SK-N-SH (cell line): ENCODE results near the gene RUFY3. TPM values are rescaled to one million over a fixed set of nuclear protein-coding genes. Genes with fewer than 3 reads are reported as not detected.
"Not testable (repeated sequence)": the region's sequence is repeated elsewhere in the genome, so short reads cannot be mapped to it uniquely, and the experiment has no call there.

Source experiments
- CTCF ChIA-PET: fragments of 300-600, 350-600 bp; formaldehyde crosslinking; extraction: SDS; loops from one replicate; lab custom pipeline; 2021; lab: Yijun Ruan, JAX
- POLR2A ChIA-PET: fragments of 350-600 bp; sonication (Branson Sonifier 250); formaldehyde crosslinking; extraction: SDS; loops from one replicate; lab custom pipeline; 2020; ENCODE audit warnings: antibody characterized with exemption, inconsistent platforms; lab: Yijun Ruan, JAX
- DNase-seq: peaks from one replicate; pipeline ENCODE4 v3.0.0; 2012
- H2AFZ ChIP-seq: fragments of 200-600 bp; sonication (generic); 2 replicates; pipeline ENCODE4 v1.8.1; 2016; ENCODE audit warnings: antibody characterized with exemption, mild to moderate bottlenecking, low read depth
- H3F3A ChIP-seq: fragments of 200-600 bp; sonication (generic); replicated peaks from 2 replicates; pipeline ENCODE3; 2016; ENCODE audit warnings: antibody characterized with exemption, mild to moderate bottlenecking; ENCODE audit not compliant: insufficient read depth
- H3K27ac ChIP-seq, 2 experiments: fragments of 200-500 bp in 1 of 2; fragments of 200-600 bp in 1 of 2; sonication (Bioruptor generic) in 1 of 2; sonication (generic), shearing (Covaris generic) in 1 of 2; 2 replicates each; pipeline versions ENCODE4 v1.5.1 to v1.6.1; 2014 to 2016; ENCODE audit warnings: low read depth in 2 of 2, inconsistent platforms in 1 of 2, low read length in 1 of 2, mild to moderate bottlenecking in 1 of 2, mixed read lengths in 1 of 2
- H3K27me3 ChIP-seq: fragments of 200-600 bp; sonication (generic), shearing (Covaris generic); 2 replicates; pipeline ENCODE4 v1.6.1; 2016; ENCODE audit warnings: mixed run types; ENCODE audit not compliant: insufficient read depth
- H3K36me3 ChIP-seq, 2 experiments: fragments of 200-500 bp in 1 of 2; fragments of 200-600 bp in 1 of 2; sonication (Bioruptor generic) in 1 of 2; sonication (generic) in 1 of 2; replicated peaks in 1 of 2; 2 replicates each; pipeline versions ENCODE3 to v1.5.1; 2014 to 2016; ENCODE audit warnings: low read length in 1 of 2, mild to moderate bottlenecking in 1 of 2; ENCODE audit not compliant: insufficient read depth in 2 of 2, control insufficient read depth in 1 of 2
- H3K4me1 ChIP-seq, 2 experiments: fragments of 200-500 bp in 1 of 2; fragments of 200-600 bp in 1 of 2; sonication (Bioruptor generic) in 1 of 2; sonication (generic), shearing (Covaris generic) in 1 of 2; 2 replicates each; pipeline versions ENCODE4 v1.5.1 to v1.6.1; 2014 to 2016; ENCODE audit warnings: low read depth in 1 of 2, low read length in 1 of 2, mixed run types in 1 of 2; ENCODE audit not compliant: insufficient read depth in 2 of 2, control insufficient read depth in 1 of 2
- H3K4me2 ChIP-seq: fragments of 200-600 bp; sonication (generic), shearing (Covaris generic); 2 replicates; pipeline ENCODE4 v1.6.1; 2017; ENCODE audit warnings: mixed run types
- H3K4me3 ChIP-seq, 2 experiments: fragments of 200-500 bp in 1 of 2; fragments of 200-600 bp in 1 of 2; sonication (Bioruptor generic) in 1 of 2; sonication (generic), shearing (Covaris generic) in 1 of 2; 2 replicates each; pipeline versions ENCODE4 v1.5.1 to v1.8.1; 2014 to 2016; ENCODE audit warnings: low read depth in 2 of 2, inconsistent platforms in 1 of 2, low read length in 1 of 2, mild to moderate bottlenecking in 1 of 2, mixed read lengths in 1 of 2, moderate library complexity in 1 of 2
- H3K79me2 ChIP-seq: fragments of 200-600 bp; sonication (generic); 2 replicates; pipeline ENCODE4 v1.8.1; 2017; ENCODE audit warnings: mild to moderate bottlenecking; ENCODE audit not compliant: insufficient read depth
- H3K9ac ChIP-seq: fragments of 200-600 bp; sonication (generic); 2 replicates; pipeline ENCODE4 v1.6.1; 2017; ENCODE audit warnings: mixed run types
- H3K9me2 ChIP-seq: fragments of 200-600 bp; sonication (generic); 2 replicates; pipeline ENCODE4 v1.6.1; 2017; ENCODE audit warnings: mixed run types
- H3K9me3 ChIP-seq: fragments of 200-600 bp; sonication (generic); 2 replicates; pipeline ENCODE4 v1.6.1; 2017; ENCODE audit warnings: mixed run types, mild to moderate bottlenecking, moderate library complexity
- H4K20me1 ChIP-seq: fragments of 200-600 bp; sonication (generic); 2 replicates; pipeline ENCODE4 v1.6.1; 2017; ENCODE audit warnings: mild to moderate bottlenecking, mixed run types; ENCODE audit not compliant: insufficient read depth
- EP300 ChIP-seq, 2 experiments: IDR thresholded peaks; 2 replicates each; pipeline versions ENCODE4 v1.4.0 to v1.6.1; 2012; ENCODE audit warnings: borderline replicate concordance in 1 of 2, low read depth in 1 of 2, low read length in 1 of 2
- FOSL2 ChIP-seq: IDR thresholded peaks from 2 replicates; pipeline ENCODE4 v1.4.0; 2012; ENCODE audit warnings: low read depth, mild to moderate bottlenecking, moderate library complexity, borderline replicate concordance
- NFIC ChIP-seq: IDR thresholded peaks from 2 replicates; pipeline ENCODE4 v1.4.0; 2012; ENCODE audit warnings: borderline replicate concordance
- PBX3 ChIP-seq: IDR thresholded peaks from 2 replicates; pipeline ENCODE4; 2012
- POLR2AphosphoS5 ChIP-seq: IDR thresholded peaks from 2 replicates; pipeline ENCODE4 v1.6.1; 2012; ENCODE audit warnings: low read depth, low read length
- RXRA ChIP-seq: IDR thresholded peaks from 2 replicates; pipeline ENCODE4 v1.4.0; 2012; ENCODE audit warnings: low read depth, mild to moderate bottlenecking, borderline replicate concordance
- SMC3 ChIP-seq: IDR thresholded peaks from 2 replicates; pipeline ENCODE4 v1.6.1; 2012; ENCODE audit warnings: low read depth, low read length, improper control_type of control experiment
- TCF12 ChIP-seq: IDR thresholded peaks from 2 replicates; pipeline ENCODE4 v1.4.0; 2012
- TEAD4 ChIP-seq: IDR thresholded peaks from 2 replicates; pipeline ENCODE4 v1.4.0; 2012; ENCODE audit warnings: mild to moderate bottlenecking, borderline replicate concordance; ENCODE audit not compliant: insufficient read depth
- YY1 ChIP-seq: IDR thresholded peaks from 2 replicates; pipeline ENCODE4 v1.4.0; 2012; ENCODE audit warnings: low read depth, mild to moderate bottlenecking
- WGBS: methylation state at CpG from one replicate; pipeline ENCODE4 v1.1.6; 2017; ENCODE audit warnings: low lambda C conversion rate; 5-methylcytosine and 5-hydroxymethylcytosine counted together
- polyA plus RNA-seq, 3 experiments: library from polyadenylated mRNA; depleted of rRNA; stranded (reverse); fragments of >200 nt; gene quantifications; 2 replicates each; pipeline ENCODE4 v1.2.3, GENCODE V29; 2012

Gene RUFY3
- polyA plus RNA-seq, 1 of the 3 experiments (the other 2 are of a cell fraction) = 22.8 TPM

GRCh38 chr4:70691661-70692060, 30.1 kb upstream of the RUFY3 start:
- Histone ChIP-seq H3K4me3 (no peak overlapping the region), H3K4me1 (peaks cover 6 to 13% of the 10 kb centered on the region in 2 experiments; a peak in 3 of 4 replicates), H2AFZ (no peak overlapping the region), H4K20me1 (peaks cover 19% of the 10 kb centered on the region), H3F3A (peaks cover 13% of the 10 kb centered on the region), H3K36me3 (peaks cover 24 to 35% of the 10 kb centered on the region in 2 experiments), H3K9ac (no peak overlapping the region), H3K9me2 (no peaks in the 10 kb centered on the region), H3K27ac (no peak overlapping the region), H3K4me2 (no peak overlapping the region), H3K79me2 (peaks cover 50% of the 10 kb centered on the region), H3K9me3 (no peaks in the 10 kb centered on the region), H3K27me3 (no peaks in the 10 kb centered on the region)
- 92% methylated on average over 1 of the region's 1 CpG for WGBS
- ChIA-PET CTCF (interaction anchor here (0.7 to 6.5 kb wide), 2 partner anchors 13 to 40 kb away, joined by 3 to 48 read pairs; no protein-coding TSS in a partner anchor), POLR2A (no interaction called here)
- no peak for DNase-seq
- TF ChIP-seq NFIC (no peak), SMC3 (no peak), YY1 (no peak)

GRCh38 chr4:70694633-70695032, 27.1 kb upstream of the RUFY3 start:
- H3K9me3 ChIP-seq, H3K9me2 ChIP-seq, POLR2A ChIA-PET, H3K4me2 ChIP-seq, H3K27ac ChIP-seq, H3K4me1 ChIP-seq, H3F3A ChIP-seq, H3K27me3 ChIP-seq, H2AFZ ChIP-seq, DNase-seq, H3K9ac ChIP-seq, H3K4me3 ChIP-seq: not testable (repeated sequence)
- Histone ChIP-seq H4K20me1 (peaks cover 16% of the 10 kb centered on the region), H3K79me2 (peaks cover 38% of the 10 kb centered on the region), H3K36me3 (peaks cover 21 to 33% of the 10 kb centered on the region in 2 experiments)
- over 99% methylated on average over 7 of the region's 7 CpGs for WGBS
- CTCF ChIA-PET = interaction anchor here (6.5 kb wide), 1 partner anchor 10 kb away, joined by 48 read pairs; no protein-coding TSS in a partner anchor

- H3K9ac ChIP-seq, H3K4me2 ChIP-seq, DNase-seq, H3K79me2 ChIP-seq, H3K27ac ChIP-seq, H3K9me2 ChIP-seq, H4K20me1 ChIP-seq, H3K4me1 ChIP-seq, POLR2A ChIA-PET, H3K27me3 ChIP-seq, H3K36me3 ChIP-seq, H2AFZ ChIP-seq, H3K4me3 ChIP-seq, H3K9me3 ChIP-seq: not testable (repeated sequence)
- 81% methylated on average over 8 of the region's 8 CpGs for WGBS
- CTCF ChIA-PET = interaction anchor here (1.5 kb wide), 1 partner anchor 9 kb away, joined by 3 read pairs; no protein-coding TSS in a partner anchor
- peaks cover 16% of the 10 kb centered on the region for H3F3A ChIP-seq
These were observed 23.3 kb upstream of the RUFY3 start for GRCh38 chr4:70698435-70698834.

DNA sequence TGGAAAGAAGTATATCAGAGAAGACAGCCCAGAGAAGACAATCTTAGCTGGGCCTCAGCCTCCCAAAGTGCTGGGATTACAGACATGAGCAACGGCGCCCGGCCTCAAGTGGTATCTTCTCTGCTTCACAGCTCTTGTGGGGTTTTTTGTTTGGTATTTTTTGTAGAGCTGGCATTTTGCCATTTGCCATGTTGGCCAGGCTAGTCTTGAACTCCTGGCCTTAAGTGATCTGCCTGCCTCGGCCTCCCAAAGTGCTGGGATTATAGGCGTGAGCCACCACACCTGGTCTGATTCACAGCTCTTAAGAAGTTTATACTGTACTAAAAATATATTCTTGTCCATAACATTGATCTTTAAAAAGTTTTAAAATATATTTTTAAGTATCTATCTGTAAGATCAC, 21.1 kb upstream of the RUFY3 start:
- no peak for DNase-seq
- Histone ChIP-seq H3K36me3 (no peaks in the 10 kb centered on the region), H3K27ac (no peak overlapping the region), H3K27me3 (no peaks in the 10 kb centered on the region), H3K4me1 (peaks cover 3 to 4% of the 10 kb centered on the region in 2 experiments; a peak in 2 of 4 replicates), H3K9ac (no peak overlapping the region), H4K20me1 (no peaks in the 10 kb centered on the region), H3K9me3 (no peaks in the 10 kb centered on the region)
- ChIA-PET POLR2A (no interaction called here), CTCF (interaction anchor here (0.8 to 1.1 kb wide), 3 partner anchors 11 to 309 kb away, joined by 3 read pairs; no protein-coding TSS in a partner anchor)
- 95% methylated on average over 5 of the region's 5 CpGs for WGBS
- TF ChIP-seq PBX3 (no peak), TEAD4 (no peak), FOSL2 (no peak), SMC3 (no peak), POLR2AphosphoS5 (no peak), RXRA (no peak), TCF12 (no peak), EP300 (IDR thresholded peaks at IDR 0.05; ENCODE audit: borderline replicate concordance in 1 of 2, low read depth in 1 of 2, low read length in 1 of 2) (no peak)
- TF ChIP-seq, all 33 proteins: peak for 0
- H3K4me2 ChIP-seq = no peak overlapping the region
- H3K79me2 ChIP-seq = peaks cover 2% of the 10 kb centered on the region; the same call in 1 of the 2 replicates
- H3F3A ChIP-seq = peaks cover 27% of the 10 kb centered on the region
- no peaks in the 10 kb centered on the region for H3K9me2 ChIP-seq
- H3K4me3 ChIP-seq = no peak overlapping the region
- no peak overlapping the region for H2AFZ ChIP-seq
